MM.1S (cell line): Measurements from ENCODE around the gene PTP4A2.

Experiments
- DNase-seq: peaks from one replicate; pipeline ENCODE4 v3.0.0-alpha.2; 2015
- H2AFZ ChIP-seq: fragments of 300-600 bp; sonication (generic); 2 replicates; pipeline ENCODE4 v1.6.0; 2016; ENCODE audit warnings: antibody characterized with exemption, low read length
- H3F3A ChIP-seq: fragments of 300-600 bp; sonication (generic); 2 replicates; pipeline ENCODE4 v1.6.1; 2016; ENCODE audit warnings: mild to moderate bottlenecking, antibody characterized with exemption, low read length, moderate library complexity, mixed read lengths; ENCODE audit not compliant: insufficient read depth
- H3K27ac ChIP-seq: fragments of 300-600 bp; sonication (generic); 2 replicates; pipeline ENCODE4 v1.5.1; 2016; ENCODE audit warnings: mild to moderate bottlenecking, low read length
- H3K27me3 ChIP-seq: fragments of 300-600 bp; sonication (generic); replicated peaks from 2 replicates; pipeline ENCODE4 v1.6.0; 2016; ENCODE audit warnings: low read length; ENCODE audit not compliant: insufficient read depth
- H3K36me3 ChIP-seq: fragments of 300-600 bp; sonication (generic); replicated peaks from 2 replicates; pipeline ENCODE4 v1.6.1; 2016; ENCODE audit warnings: mild to moderate bottlenecking, low read length, mixed read lengths; ENCODE audit not compliant: insufficient read depth
- H3K4me1 ChIP-seq: fragments of 300-600 bp; sonication (generic); 2 replicates; pipeline ENCODE4 v1.6.1; 2016; ENCODE audit warnings: low read length, mixed read lengths
- H3K4me2 ChIP-seq: fragments of 300-600 bp; sonication (generic); 2 replicates; pipeline ENCODE4 v1.6.0; 2016; ENCODE audit warnings: low read depth, low read length
- H3K4me3 ChIP-seq: fragments of 300-600 bp; sonication (generic); 2 replicates; pipeline ENCODE4 v1.5.1; 2016; ENCODE audit warnings: low read length, mixed read lengths
- H3K79me2 ChIP-seq: fragments of 300-600 bp; sonication (generic); 2 replicates; pipeline ENCODE4 v1.6.1; 2016; ENCODE audit warnings: mixed run types, low read length, mixed read lengths
- H3K9ac ChIP-seq: fragments of 300-600 bp; sonication (generic); 2 replicates; pipeline ENCODE4 v1.6.1; 2016; ENCODE audit warnings: low read length, mixed read lengths
- H3K9me2 ChIP-seq: fragments of 300-600 bp; sonication (generic); replicated peaks from 2 replicates; pipeline ENCODE4 v1.6.1; 2016; ENCODE audit warnings: mild to moderate bottlenecking, low read length, mixed read lengths; ENCODE audit not compliant: insufficient read depth
- H3K9me3 ChIP-seq: fragments of 300-600 bp; sonication (generic); replicated peaks from 2 replicates; pipeline ENCODE4 v1.6.1; 2016; ENCODE audit warnings: mild to moderate bottlenecking, low read length, mixed read lengths; ENCODE audit not compliant: insufficient read depth
- H4K20me1 ChIP-seq: fragments of 300-600 bp; sonication (generic); 2 replicates; pipeline ENCODE4 v1.6.1; 2016; ENCODE audit warnings: mild to moderate bottlenecking, low read length, moderate library complexity, mixed read lengths; ENCODE audit not compliant: insufficient read depth
- CTCF ChIP-seq: fragments of 300-600 bp; sonication (generic); IDR thresholded peaks from 2 replicates; pipeline ENCODE4 v1.5.1; 2016; ENCODE audit warnings: antibody characterized with exemption, low read length, mixed read lengths
- EZH2 ChIP-seq: fragments of 300-600 bp; sonication (generic); optimal IDR thresholded peaks from 2 replicates; pipeline ENCODE3; 2017; ENCODE audit warnings: low read depth, mild to moderate bottlenecking, antibody characterized with exemption, low read length, mixed read lengths
- EZH2phosphoT487 ChIP-seq: fragments of 300-600 bp; sonication (generic); IDR thresholded peaks from 2 replicates; pipeline ENCODE4 v1.6.1; 2018; ENCODE audit warnings: antibody characterized with exemption, low read length

Gene PTP4A2

DNA sequence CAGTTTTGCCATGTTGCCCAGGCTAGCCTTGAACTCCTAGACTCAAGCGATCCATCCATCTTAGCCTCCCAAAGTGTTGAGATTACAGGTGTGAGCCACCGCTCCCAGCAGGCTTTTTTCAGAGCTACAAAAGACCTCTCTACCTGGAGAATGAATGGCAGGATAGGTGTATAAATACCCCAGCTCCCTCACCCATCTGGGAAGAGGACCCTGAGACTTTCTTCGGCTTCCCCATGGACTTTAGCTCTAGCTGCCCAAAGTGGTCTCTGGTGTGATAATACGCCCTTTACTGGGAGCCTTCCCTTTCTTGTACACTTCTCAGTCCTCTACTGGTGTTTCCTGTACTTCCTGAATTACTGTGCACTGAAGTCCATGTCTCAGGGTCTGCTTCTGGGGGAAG, 60.6 kb downstream of the PTP4A2 start:
- no peak overlapping the region for H3K9ac ChIP-seq
- no peak overlapping the region for H2AFZ ChIP-seq
- H3K4me2 ChIP-seq: no peak overlapping the region
- H3K4me1 ChIP-seq: peaks cover 19% of the 10 kb centered on the region
- no peak for DNase-seq
- H4K20me1 ChIP-seq: no peaks in the 10 kb centered on the region
- H3K79me2 ChIP-seq: no peaks in the 10 kb centered on the region
- no peaks in the 10 kb centered on the region for H3K9me2 ChIP-seq
- no peak overlapping the region for H3K27ac ChIP-seq
- TF ChIP-seq EZH2phosphoT487: no peak
- no peaks in the 10 kb centered on the region for H3F3A ChIP-seq
- H3K9me3 ChIP-seq: no peaks in the 10 kb centered on the region
- no peaks in the 10 kb centered on the region for H3K27me3 ChIP-seq
- no peaks in the 10 kb centered on the region for H3K36me3 ChIP-seq
- no peak overlapping the region for H3K4me3 ChIP-seq

- H3K9me2 ChIP-seq: no peaks in the 10 kb centered on the region
- TF ChIP-seq EZH2phosphoT487: no peak
- TF ChIP-seq EZH2: no peak
- TF ChIP-seq CTCF: no peak
- no peak for DNase-seq
Measured at GRCh38 chr1:31875636-31876236, 62.4 kb downstream of the PTP4A2 start.

DNA sequence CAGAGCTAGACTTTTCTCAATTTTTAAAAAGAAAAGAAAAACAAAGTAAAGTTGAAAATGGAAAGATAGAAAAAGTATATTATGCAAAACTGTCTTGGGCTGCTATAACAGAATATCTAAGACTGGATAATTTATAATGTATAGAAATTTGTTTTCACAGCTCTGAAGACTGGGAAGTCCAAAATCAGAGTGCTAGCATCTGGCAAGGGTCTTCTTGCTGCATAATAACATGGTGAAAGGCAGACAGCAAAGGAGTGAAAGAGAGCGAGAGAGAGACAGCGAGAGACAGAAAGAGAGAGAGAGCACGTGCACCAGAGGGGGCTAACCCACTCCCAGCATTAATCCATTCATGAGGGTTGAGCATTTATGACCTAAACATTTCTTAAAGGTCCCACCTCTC, 63.2 kb downstream of the PTP4A2 start:
- no peak for TF ChIP-seq EZH2phosphoT487
- no peak for TF ChIP-seq CTCF
- TF ChIP-seq EZH2: no peak
- H3K9me3 ChIP-seq: no peaks in the 10 kb centered on the region
- no peak overlapping the region for H3K27ac ChIP-seq
- peaks cover under 1% of the 10 kb centered on the region; the same call in 1 of the 2 replicates for H3K4me1 ChIP-seq
- H2AFZ ChIP-seq: no peak overlapping the region
- no peaks in the 10 kb centered on the region for H3F3A ChIP-seq
- no peak overlapping the region for H3K9ac ChIP-seq
- H3K4me2 ChIP-seq: no peak overlapping the region
- no peaks in the 10 kb centered on the region for H3K36me3 ChIP-seq
- H4K20me1 ChIP-seq: no peaks in the 10 kb centered on the region
- no peak overlapping the region for H3K4me3 ChIP-seq
- DNase-seq: no peak
- no peaks in the 10 kb centered on the region for H3K79me2 ChIP-seq
- H3K9me2 ChIP-seq: no peaks in the 10 kb centered on the region
- no peaks in the 10 kb centered on the region for H3K27me3 ChIP-seq

More at GRCh38 chr1:31875636-31876236, 62.4 kb downstream of the PTP4A2 start:
- H3K9me3 ChIP-seq: no peaks in the 10 kb centered on the region
- H2AFZ ChIP-seq: no peak overlapping the region
- peaks cover 8% of the 10 kb centered on the region for H3K4me1 ChIP-seq
- no peaks in the 10 kb centered on the region for H4K20me1 ChIP-seq
- no peak overlapping the region for H3K4me2 ChIP-seq
- no peak overlapping the region for H3K4me3 ChIP-seq
- H3K79me2 ChIP-seq: no peaks in the 10 kb centered on the region
- no peak overlapping the region for H3K9ac ChIP-seq
- no peaks in the 10 kb centered on the region for H3F3A ChIP-seq
- no peaks in the 10 kb centered on the region for H3K36me3 ChIP-seq
- H3K27me3 ChIP-seq: no peaks in the 10 kb centered on the region
- no peak overlapping the region for H3K27ac ChIP-seq

DNA sequence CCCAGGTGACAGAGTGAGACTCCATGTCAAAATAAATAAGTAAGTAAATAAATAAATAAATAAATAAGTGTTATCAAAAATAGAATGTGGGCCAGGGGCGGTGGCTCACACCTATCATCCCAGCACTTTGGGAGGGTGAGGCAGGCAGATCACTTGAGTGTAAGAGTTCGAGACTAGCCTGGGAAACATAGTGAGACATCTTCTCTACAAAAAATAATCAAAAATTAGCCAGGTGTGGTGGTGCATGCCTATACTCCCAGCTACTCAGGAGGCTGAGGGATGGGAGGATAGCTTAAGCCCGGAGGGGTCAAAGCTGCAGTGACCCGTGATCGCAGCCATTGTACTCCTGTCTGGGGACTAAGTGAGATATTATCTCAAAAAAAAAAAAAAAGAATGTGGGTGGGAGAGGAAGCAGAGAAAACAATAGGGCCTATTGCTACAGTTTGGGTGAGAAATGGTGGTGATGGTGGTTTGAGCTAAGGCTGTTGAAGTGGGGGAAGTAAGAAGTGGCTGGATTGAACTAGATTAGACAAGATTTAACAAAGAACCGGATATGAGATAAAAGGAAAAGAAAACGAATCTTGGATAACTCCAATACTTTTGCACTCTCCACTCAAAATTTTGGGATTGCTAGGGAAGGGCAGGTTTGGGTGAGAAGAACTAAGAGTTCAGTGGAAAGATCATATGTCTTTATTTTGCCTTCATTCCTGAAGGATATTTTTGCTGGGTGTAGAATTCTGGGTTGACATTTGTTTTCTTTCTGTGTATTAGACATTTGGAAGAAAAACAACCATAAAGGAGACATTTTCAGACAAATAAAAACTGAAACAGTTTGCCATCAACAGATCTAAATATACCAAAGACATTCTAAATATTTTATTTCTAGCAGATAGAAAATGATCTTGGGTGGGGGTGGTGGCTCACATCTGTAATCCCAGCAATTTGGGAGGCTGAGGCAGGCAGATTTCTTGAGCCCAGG, 65.2 kb downstream of the PTP4A2 start:
- no peaks in the 10 kb centered on the region for H3K4me1 ChIP-seq
- H3K4me2 ChIP-seq: no peak overlapping the region
- no peak for DNase-seq
- no peaks in the 10 kb centered on the region for H3K79me2 ChIP-seq
- TF ChIP-seq EZH2 (no peak), EZH2phosphoT487 (no peak), CTCF (no peak)
- H3K27me3 ChIP-seq: no peaks in the 10 kb centered on the region
- no peaks in the 10 kb centered on the region for H3K9me3 ChIP-seq
- no peaks in the 10 kb centered on the region for H3K36me3 ChIP-seq
- no peaks in the 10 kb centered on the region for H3F3A ChIP-seq
- no peak overlapping the region for H3K9ac ChIP-seq
- H3K27ac ChIP-seq: no peak overlapping the region
- H3K4me3 ChIP-seq: no peak overlapping the region
- H4K20me1 ChIP-seq: no peaks in the 10 kb centered on the region
- no peaks in the 10 kb centered on the region for H3K9me2 ChIP-seq
- no peak overlapping the region for H2AFZ ChIP-seq
